A549 (cell line): ENCODE results near the gene DTNB.

Experiments
- BHLHE40 ChIP-seq: IDR thresholded peaks from 2 replicates; pipeline ENCODE4 v1.6.1; 2012; ENCODE audit warnings: low read depth, low read length, inconsistent platforms
- CBX2 ChIP-seq: fragments of 200-600 bp; sonication (generic); IDR thresholded peaks from 2 replicates; pipeline ENCODE4 v1.6.1; 2016; ENCODE audit warnings: low read depth, mild to moderate bottlenecking, borderline replicate concordance
- CTCF ChIP-seq: fragments of >200 bp; sonication (Bioruptor Twin); formaldehyde crosslinking; IDR thresholded peaks from 3 replicates; pipeline ENCODE4 v1.5.1; 2016
- JUNB ChIP-seq: fragments of >200 bp; sonication (Bioruptor Twin); formaldehyde crosslinking; IDR thresholded peaks from 2 replicates; pipeline ENCODE4 v1.6.1; 2016
- MAFK ChIP-seq: fragments of 450-650 bp; IDR thresholded peaks from 2 replicates; pipeline ENCODE4 v1.6.1; 2014; ENCODE audit not compliant: partially characterized antibody
- MYC ChIP-seq: IDR thresholded peaks from 2 replicates; pipeline ENCODE4 v1.6.1; 2012; ENCODE audit warnings: mild to moderate bottlenecking, inconsistent platforms, low read length, improper control_type of control experiment, borderline replicate concordance
- POLR2A ChIP-seq: IDR thresholded peaks from 2 replicates; pipeline ENCODE4 v1.6.1; 2012; ENCODE audit warnings: mild to moderate bottlenecking, low read length
- RAD21 ChIP-seq, 2 experiments: fragments of >200 bp in 1 of 2; sonication (Bioruptor Twin) in 1 of 2; formaldehyde crosslinking in 1 of 2; IDR thresholded peaks in 1 of 2; conservative IDR thresholded peaks in 1 of 2; 2 replicates in 1 of 2; 3 replicates in 1 of 2; pipeline ENCODE4 v1.6.1; 2012 to 2018; ENCODE audit warnings: inconsistent platforms in 1 of 2
- REST ChIP-seq: fragments of 200-600 bp; sonication (generic); IDR thresholded peaks from 2 replicates; pipeline ENCODE4 v1.6.1; 2016; ENCODE audit warnings: antibody characterized with exemption, mild to moderate bottlenecking, moderate library complexity
- SMC3 ChIP-seq: fragments of >200 bp; sonication (Bioruptor Twin); formaldehyde crosslinking; IDR thresholded peaks from 3 replicates; pipeline ENCODE4 v1.6.1; 2018; ENCODE audit warnings: inconsistent platforms

- no peak for TF ChIP-seq POLR2A
- TF ChIP-seq CTCF, result no peak
- no peak for TF ChIP-seq CBX2
- no peak for TF ChIP-seq RAD21 (conservative IDR thresholded peaks at IDR 0.05 in 1 of 2, IDR thresholded peaks at IDR 0.05 in 1 of 2)
- no peak for TF ChIP-seq MYC
- no peak for TF ChIP-seq MAFK
- no peak for TF ChIP-seq SMC3
- no peak for TF ChIP-seq REST
- TF ChIP-seq BHLHE40, result no peak
- TF ChIP-seq JUNB, result no peak
These were observed 289.6 kb downstream of the DTNB start for GRCh38 chr2:25383806-25384205.
